Ishikawa (cell line): ENCODE measurements around the gene CFD.

Experiments
- CREB1 ChIP-seq: IDR thresholded peaks from 2 replicates; pipeline ENCODE4 v1.6.1; 2012; ENCODE audit warnings: low read depth
- EGR1 ChIP-seq: IDR thresholded peaks from 2 replicates; pipeline ENCODE4 v1.6.1; 2012
- EP300 ChIP-seq: IDR thresholded peaks from 2 replicates; pipeline ENCODE4 v1.6.1; 2012; ENCODE audit warnings: borderline replicate concordance
- FOXM1 ChIP-seq: IDR thresholded peaks from 2 replicates; pipeline ENCODE4 v1.6.1; 2012; ENCODE audit warnings: low read depth, borderline replicate concordance
- MAX ChIP-seq: IDR thresholded peaks from 2 replicates; pipeline ENCODE4 v1.6.1; 2012
- NFIC ChIP-seq: IDR thresholded peaks from 2 replicates; pipeline ENCODE4 v1.6.1; 2012
- RAD21 ChIP-seq: IDR thresholded peaks from 2 replicates; pipeline ENCODE4 v1.6.1; 2012; ENCODE audit warnings: low read depth
- REST ChIP-seq: IDR thresholded peaks from 2 replicates; pipeline ENCODE4 v1.6.1; 2012; ENCODE audit warnings: low read depth, mild to moderate bottlenecking
- TAF1 ChIP-seq: IDR thresholded peaks from 2 replicates; pipeline ENCODE4 v1.6.1; 2012; ENCODE audit warnings: low read depth, mild to moderate bottlenecking
- TCF12 ChIP-seq: IDR thresholded peaks from 2 replicates; pipeline ENCODE4 v1.6.1; 2012; ENCODE audit warnings: low read depth
- TEAD4 ChIP-seq: IDR thresholded peaks from 2 replicates; pipeline ENCODE4 v1.6.1; 2012
- YY1 ChIP-seq: IDR thresholded peaks from 2 replicates; pipeline ENCODE4 v1.6.1; 2012; ENCODE audit warnings: low read depth
- ZBTB7A ChIP-seq: IDR thresholded peaks from 2 replicates; pipeline ENCODE4 v1.6.1; 2012; ENCODE audit warnings: low read depth

- TF ChIP-seq ZBTB7A (no peak), EP300 (no peak), RAD21 (no peak), NFIC (no peak), MAX (no peak), CREB1 (no peak), EGR1 (no peak), FOXM1 (no peak), TAF1 (no peak), TEAD4 (no peak), REST (no peak), YY1 (no peak), TCF12 (no peak)
These were observed 47.9 kb upstream of the CFD start for GRCh38 chr19:811506-812048.
